Fibroblast of villous mesenchyme (primary cell): ENCODE data around the gene TARS2. TPM values are rescaled to one million over a fixed set of nuclear protein-coding genes. Genes with fewer than 3 reads are reported as not detected.
A peak's percentile ranks its signal among the peaks of the same experiment; 100 is the strongest.

Experiments used
- DNase-seq: peaks from one replicate; pipeline ENCODE4 v3.0.0-alpha.2; 2010; ENCODE audit warnings: low read depth
- H3K4me3 ChIP-seq: 2 replicates; pipeline ENCODE4 v1.5.1; 2011; ENCODE audit warnings: low read depth, mild to moderate bottlenecking, low read length
- total RNA-seq: library from RNA; depleted of rRNA; stranded (reverse); fragments of >200 nt; gene quantifications from 2 replicates; pipeline ENCODE4 v1.2.3, GENCODE V29; 2012
- TF ChIP-seq, protein P1 (sequence below): IDR thresholded peaks from 2 replicates; pipeline ENCODE4 v1.5.1; 2012; ENCODE audit warnings: low read depth, mild to moderate bottlenecking, low read length; ENCODE audit not compliant: insufficient read depth

TARS2 gene
- total RNA-seq, 1 donor, result 17.3 TPM

GRCh38 chr1:150521196-150521968 lies 34.2 kb downstream of the TARS2 start:
- no peak overlapping the region for H3K4me3 ChIP-seq
- TF ChIP-seq, protein P1, sequence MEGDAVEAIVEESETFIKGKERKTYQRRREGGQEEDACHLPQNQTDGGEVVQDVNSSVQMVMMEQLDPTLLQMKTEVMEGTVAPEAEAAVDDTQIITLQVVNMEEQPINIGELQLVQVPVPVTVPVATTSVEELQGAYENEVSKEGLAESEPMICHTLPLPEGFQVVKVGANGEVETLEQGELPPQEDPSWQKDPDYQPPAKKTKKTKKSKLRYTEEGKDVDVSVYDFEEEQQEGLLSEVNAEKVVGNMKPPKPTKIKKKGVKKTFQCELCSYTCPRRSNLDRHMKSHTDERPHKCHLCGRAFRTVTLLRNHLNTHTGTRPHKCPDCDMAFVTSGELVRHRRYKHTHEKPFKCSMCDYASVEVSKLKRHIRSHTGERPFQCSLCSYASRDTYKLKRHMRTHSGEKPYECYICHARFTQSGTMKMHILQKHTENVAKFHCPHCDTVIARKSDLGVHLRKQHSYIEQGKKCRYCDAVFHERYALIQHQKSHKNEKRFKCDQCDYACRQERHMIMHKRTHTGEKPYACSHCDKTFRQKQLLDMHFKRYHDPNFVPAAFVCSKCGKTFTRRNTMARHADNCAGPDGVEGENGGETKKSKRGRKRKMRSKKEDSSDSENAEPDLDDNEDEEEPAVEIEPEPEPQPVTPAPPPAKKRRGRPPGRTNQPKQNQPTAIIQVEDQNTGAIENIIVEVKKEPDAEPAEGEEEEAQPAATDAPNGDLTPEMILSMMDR, result no peak
- DNase-seq, result no peak

- no peak overlapping the region for H3K4me3 ChIP-seq
- DNase-seq, result no peak
- TF ChIP-seq, protein P1, result no peak
Observed at GRCh38 chr1:150525348-150525747, 38.1 kb downstream of the TARS2 start.

DNA sequence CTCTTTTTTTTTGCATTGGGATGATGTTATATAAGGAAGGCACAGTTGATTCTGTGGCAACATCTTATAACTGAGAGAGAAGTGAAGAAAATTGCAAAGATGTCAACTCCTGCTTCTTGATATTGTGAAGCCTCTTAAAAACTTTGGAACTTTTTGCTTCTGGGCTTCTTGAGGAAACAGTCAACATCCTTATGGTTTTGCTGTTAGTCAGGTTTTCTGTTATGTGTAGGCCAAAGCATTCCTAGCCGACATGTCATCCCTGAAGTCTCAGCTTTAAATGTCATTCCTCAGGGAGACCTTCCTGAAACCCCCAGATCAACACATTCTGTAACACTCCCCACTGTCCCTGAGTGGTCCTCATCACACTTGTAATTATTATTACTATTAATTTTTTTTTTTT lies 41.0 kb downstream of the TARS2 start:
- no peak overlapping the region for H3K4me3 ChIP-seq
- peak; percentile 49 for DNase-seq
- TF ChIP-seq, protein P1, result no peak

DNA sequence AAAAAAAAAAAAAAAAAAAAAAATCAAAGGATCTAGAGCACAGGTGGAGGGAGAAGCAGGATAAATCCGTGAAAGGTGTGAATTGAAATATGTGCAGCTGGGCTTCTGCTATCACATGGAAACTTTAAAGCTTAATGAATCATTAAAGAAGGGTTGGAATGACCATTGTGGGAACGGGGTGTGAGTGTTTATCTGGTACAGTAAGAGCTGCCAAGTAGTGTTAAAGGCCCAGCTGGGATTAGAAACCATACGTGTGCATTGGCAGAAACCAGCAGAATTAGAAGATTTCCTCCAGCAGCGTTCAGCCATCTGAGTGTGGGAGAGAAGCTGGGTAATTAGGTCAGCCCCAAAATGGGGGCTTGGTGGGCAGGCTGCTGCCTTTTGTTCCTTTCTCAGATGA lies 41.8 kb downstream of the TARS2 start:
- TF ChIP-seq, protein P1, result no peak
- peak; percentile 87 for DNase-seq
- no peak overlapping the region for H3K4me3 ChIP-seq

DNA sequence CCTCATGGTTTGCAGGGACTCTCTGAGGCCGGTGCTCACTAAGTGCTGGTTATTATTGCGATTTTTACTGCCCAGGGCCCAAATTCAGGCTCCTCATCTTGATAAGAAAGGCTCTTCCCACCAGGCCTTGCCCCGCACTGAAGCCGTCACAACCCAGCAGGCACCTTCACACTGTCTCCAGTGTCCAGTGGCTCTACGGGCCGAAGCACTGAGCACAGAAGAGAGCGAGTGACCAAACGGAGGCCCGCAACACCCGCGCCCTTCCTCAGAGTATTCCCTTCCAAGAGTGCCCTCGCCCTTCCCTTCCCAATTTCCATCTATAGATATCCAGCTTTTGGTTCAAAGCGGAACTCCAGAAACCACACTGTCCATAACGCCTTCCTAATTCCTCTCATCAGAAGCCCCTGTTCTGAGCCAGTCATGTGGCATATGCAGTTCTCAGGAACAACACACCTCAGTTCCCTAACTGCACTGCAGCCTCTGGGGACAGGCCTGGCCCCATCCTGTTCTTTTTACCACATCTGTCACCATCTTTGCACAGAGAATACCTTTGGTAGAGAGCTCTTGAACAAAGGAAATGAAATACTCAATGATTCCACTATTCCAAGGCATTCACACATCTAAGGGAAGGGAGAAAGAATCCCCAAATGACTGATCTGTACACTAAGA lies 43.4 kb downstream of the TARS2 start:
- DNase-seq, result no peak
- TF ChIP-seq, protein P1, result no peak
- no peak overlapping the region for H3K4me3 ChIP-seq

DNA sequence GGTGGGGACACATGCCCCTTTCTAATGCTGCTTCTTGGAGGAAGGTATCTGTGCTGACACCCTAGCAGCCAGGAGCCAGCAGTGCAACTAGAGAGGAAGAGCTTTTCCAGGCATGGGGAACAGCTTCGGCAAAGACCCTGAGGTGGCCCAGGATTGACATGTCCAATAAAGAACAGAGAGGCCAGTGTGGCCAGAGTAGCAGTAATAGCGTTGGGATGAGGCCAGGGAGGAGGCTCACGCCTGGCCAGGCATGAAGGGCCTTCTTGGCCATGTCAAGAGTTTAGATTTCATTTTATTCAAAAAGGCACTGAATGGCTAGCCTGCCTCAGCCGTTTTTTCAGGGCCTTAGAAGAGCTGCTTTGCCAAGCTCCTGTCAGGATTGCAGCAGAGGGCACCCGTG lies 45.6 kb downstream of the TARS2 start:
- H3K4me3 ChIP-seq, result no peak overlapping the region
- DNase-seq, result no peak
- TF ChIP-seq, protein P1, result no peak
